ENCODE measurements around the gene ZNHIT2.

DNA sequence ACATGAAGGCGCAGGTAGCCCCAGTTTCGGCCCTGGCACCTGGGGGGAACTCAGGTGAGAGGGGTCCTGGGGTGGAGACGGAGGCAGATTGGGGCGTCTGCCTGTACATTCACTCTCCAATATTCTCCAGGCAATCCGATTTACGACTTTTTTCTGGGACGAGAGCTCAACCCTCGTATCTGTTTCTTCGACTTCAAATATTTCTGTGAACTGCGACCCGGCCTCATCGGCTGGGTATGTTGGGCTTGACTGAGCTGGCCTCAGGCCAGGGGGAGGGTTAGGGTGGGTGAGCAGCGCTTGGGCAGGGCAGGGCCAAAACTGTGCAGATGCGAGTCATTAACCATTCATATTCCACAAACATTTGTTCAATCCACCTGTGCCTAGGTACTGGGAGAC is 4.1 kb downstream of the ZNHIT2 start:
- TF ChIP-seq, protein P1, sequence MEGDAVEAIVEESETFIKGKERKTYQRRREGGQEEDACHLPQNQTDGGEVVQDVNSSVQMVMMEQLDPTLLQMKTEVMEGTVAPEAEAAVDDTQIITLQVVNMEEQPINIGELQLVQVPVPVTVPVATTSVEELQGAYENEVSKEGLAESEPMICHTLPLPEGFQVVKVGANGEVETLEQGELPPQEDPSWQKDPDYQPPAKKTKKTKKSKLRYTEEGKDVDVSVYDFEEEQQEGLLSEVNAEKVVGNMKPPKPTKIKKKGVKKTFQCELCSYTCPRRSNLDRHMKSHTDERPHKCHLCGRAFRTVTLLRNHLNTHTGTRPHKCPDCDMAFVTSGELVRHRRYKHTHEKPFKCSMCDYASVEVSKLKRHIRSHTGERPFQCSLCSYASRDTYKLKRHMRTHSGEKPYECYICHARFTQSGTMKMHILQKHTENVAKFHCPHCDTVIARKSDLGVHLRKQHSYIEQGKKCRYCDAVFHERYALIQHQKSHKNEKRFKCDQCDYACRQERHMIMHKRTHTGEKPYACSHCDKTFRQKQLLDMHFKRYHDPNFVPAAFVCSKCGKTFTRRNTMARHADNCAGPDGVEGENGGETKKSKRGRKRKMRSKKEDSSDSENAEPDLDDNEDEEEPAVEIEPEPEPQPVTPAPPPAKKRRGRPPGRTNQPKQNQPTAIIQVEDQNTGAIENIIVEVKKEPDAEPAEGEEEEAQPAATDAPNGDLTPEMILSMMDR (IDR thresholded peaks at IDR 0.05): no peak
- TF ChIP-seq POLR2A (IDR thresholded peaks at IDR 0.05) (no peak), POLR2AphosphoS5 (IDR thresholded peaks at IDR 0.05) (no peak)
